LNCAP (cell line): ENCODE data around the gene ELOVL4.

Experiments used
- TF ChIP-seq, protein P1 (sequence below): fragments of 450-650 bp; IDR thresholded peaks from 2 replicates; pipeline ENCODE4 v1.5.1; 2017; ENCODE audit warnings: mild to moderate bottlenecking

The ELOVL4 gene

DNA sequence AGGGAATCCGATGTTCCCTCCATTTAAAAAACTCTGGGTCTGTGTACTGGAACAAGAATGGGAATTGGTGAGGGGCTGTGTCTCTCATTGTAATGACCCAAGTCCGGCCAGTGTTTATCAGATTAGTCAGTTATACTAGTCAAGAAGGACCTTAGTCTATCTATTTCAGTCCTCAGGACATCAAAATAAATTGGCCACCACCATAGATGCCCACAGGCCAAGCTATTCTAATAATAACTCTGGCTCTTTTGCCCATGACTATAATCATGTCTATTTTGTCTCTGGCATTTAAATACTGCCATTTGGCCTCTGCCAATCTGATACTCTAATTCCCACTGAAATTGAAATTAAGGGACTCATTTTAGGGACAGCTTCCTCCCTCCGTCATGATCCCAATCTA, 37.8 kb downstream of the ELOVL4 start:
- TF ChIP-seq, protein P1, sequence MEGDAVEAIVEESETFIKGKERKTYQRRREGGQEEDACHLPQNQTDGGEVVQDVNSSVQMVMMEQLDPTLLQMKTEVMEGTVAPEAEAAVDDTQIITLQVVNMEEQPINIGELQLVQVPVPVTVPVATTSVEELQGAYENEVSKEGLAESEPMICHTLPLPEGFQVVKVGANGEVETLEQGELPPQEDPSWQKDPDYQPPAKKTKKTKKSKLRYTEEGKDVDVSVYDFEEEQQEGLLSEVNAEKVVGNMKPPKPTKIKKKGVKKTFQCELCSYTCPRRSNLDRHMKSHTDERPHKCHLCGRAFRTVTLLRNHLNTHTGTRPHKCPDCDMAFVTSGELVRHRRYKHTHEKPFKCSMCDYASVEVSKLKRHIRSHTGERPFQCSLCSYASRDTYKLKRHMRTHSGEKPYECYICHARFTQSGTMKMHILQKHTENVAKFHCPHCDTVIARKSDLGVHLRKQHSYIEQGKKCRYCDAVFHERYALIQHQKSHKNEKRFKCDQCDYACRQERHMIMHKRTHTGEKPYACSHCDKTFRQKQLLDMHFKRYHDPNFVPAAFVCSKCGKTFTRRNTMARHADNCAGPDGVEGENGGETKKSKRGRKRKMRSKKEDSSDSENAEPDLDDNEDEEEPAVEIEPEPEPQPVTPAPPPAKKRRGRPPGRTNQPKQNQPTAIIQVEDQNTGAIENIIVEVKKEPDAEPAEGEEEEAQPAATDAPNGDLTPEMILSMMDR: no peak

DNA sequence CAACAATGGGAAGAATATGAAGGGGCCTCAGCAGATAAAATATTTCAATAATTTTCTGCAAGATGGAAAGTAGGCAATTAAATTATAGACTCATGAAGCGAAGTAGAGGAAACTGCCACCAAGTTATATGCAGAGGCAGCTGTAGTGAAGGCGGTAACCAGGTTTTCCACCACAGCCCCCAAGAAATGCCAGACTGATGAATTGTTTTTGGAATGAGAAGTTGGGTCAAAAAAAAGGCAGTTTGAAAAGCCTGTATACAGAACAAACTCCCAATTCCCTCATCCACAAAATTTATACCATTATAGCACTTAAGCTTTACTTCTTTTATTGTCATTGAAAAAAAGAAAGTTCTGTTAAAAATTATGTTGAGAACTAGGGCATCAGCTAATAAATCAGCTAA, 45.3 kb downstream of the ELOVL4 start:
- TF ChIP-seq, protein P1: no peak

DNA sequence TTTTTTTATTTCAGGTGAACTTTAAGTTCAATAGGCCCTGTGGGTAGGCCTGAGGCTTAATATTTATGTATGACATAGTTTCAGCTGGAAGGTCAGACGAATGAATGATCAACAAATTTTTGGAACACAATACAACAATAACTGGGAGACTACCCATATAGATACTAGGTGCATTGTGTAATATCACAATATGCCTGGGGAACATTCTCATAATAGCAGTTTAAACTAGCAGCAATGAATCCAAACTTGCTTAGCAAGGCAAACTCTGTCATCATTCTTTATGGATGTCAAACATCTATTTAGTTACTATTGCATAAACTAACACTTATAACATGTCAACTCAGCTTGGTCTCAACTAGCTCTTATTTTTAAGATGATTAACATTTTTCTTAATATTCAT, 49.3 kb downstream of the ELOVL4 start:
- TF ChIP-seq, protein P1: no peak

DNA sequence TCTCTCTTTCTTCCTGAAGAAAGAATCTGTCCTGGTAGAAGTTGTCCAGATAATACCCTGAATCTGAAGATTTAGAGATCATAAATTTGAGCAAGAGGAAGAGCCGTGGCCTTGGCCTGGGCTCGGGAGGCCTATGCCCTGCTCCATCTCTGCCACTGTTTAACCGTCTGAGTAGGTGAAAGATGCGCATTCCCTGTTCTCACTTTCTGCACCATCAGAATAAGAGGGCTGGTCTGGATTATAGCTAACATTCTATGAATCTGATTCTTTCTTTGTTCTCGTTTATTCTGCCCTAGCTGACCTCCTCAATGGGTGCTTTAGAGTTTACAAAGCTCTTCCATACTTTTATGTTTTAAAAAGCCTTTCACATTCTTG, 51.3 kb downstream of the ELOVL4 start:
- TF ChIP-seq, protein P1: no peak

DNA sequence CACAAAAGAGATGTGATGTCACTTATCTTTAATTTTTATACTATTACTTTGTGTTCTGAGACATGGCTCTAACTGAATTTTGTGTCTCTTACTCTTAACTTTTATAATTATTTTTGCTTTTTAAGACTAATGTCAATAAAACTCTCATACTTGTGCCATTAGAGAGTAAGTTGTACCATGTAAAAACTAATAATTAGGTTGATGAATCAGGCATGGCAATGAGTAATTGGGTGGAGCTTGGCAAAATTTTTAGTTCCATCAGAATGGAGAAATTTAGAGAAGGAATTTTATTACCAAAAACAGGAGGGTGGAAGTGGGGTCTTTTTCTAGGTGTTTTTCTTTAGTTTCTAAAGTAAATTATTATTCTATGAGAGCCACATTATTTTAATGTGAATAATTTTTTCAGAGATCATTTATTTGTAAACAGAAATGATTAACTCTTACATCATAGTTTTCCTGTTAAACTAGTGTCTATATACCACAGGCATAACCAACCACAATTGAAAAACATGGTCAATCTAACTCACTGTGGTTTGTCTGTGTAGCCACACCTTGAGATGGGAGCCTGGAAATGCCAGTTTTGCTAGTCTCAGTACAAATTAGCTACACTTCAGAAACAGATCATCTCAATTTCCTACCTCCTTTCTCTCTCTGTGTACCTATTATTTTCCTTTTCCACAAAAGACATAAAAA, 51.8 kb downstream of the ELOVL4 start:
- TF ChIP-seq, protein P1: no peak

DNA sequence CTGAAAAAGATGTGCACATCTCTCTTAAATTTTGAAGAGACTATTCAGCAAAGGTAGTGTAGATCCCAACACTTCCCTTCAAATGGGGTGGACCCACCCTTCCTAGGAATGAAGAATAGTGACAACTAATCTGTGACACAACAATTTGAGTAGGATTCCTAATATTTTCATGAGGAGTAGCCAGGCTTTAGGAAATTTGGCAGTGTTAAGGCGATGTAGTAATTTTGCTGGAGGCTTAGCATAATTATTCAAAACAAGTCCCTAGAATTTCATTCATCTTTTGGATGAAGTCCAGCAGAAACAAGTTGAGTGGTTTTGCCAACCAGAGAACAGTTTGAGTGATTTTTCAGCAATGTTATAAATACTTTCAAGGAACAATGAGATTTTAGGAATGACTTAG, 52.4 kb downstream of the ELOVL4 start:
- TF ChIP-seq, protein P1: no peak

DNA sequence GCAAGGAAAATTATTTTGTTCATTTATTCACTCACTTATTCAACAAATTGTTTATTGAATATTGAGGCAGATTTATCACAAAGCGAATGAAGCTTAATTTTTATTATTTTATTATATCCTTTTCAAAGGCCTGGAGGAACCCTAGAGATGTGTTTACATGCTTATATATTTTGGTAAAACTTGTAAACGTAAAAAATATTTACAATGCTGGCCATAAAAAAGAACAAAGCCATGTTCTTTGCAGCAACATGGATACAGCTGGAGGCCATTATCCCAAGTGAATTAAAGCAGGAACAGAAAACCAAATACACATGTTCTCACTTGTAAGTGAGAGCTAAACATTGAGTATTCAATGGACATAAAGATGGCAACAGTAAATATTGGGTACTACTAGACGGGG, 58.8 kb downstream of the ELOVL4 start:
- TF ChIP-seq, protein P1: no peak
